ENCODE measurements around the gene FBXL16.

FBXL16 gene

DNA sequence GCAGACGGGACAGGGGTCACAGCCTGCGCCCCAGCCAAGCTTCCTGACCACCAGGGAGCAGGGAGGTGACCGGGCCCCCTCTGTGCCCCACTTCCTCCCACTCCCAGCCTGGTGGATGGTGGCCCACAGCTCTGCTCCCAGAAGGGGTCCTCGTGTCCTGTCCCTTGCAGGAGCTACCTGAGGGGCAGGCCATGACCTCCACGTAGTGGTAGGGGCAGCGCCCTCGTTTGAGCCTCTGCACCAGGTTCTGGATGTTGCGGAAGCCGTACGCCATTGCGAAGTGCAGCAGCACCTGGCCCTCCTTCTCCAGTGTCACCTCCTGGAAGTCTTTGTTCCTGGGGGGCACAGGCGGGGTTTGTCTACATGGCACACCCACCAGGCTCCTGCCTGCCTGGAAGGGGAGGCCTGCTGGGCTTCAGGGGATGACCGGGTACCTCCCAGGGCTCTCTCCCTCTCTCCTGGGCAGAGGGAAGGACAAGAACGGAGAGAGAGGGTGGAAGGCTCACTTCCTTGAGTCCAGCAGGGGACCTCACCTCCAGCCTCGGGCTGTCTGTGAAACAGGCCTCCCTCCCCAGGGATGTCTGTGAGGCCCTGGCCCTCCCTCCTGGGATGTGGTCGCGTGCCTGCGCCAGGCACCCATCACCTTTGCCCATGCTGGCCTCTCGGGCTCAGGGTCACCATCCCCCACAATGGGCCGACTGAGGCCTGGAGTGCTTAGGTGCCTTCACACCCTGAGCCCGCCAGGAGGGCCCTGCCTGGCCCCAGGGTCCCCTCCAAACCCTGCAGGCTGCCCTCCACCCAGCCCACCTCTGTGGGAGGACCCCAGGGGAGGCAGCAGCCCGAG lies 25.3 kb upstream of the FBXL16 start:
- ATAC-seq (replicated peaks) (no peak), DNase-seq (no peak)
- Mint-ChIP-seq H3K27ac (no peak overlapping the region), H3K36me3 (ENCODE audit: insufficient read depth) (peaks cover 39% of the 10 kb centered on the region), H3K9me3 (no peaks in the 10 kb centered on the region), H3K4me3 (no peak overlapping the region), H3K27me3 (no peaks in the 10 kb centered on the region), H3K4me1 (ENCODE audit: low read depth in 2 of 2) (peaks cover 0 to 1% of the 10 kb centered on the region in 2 donors)

DNA sequence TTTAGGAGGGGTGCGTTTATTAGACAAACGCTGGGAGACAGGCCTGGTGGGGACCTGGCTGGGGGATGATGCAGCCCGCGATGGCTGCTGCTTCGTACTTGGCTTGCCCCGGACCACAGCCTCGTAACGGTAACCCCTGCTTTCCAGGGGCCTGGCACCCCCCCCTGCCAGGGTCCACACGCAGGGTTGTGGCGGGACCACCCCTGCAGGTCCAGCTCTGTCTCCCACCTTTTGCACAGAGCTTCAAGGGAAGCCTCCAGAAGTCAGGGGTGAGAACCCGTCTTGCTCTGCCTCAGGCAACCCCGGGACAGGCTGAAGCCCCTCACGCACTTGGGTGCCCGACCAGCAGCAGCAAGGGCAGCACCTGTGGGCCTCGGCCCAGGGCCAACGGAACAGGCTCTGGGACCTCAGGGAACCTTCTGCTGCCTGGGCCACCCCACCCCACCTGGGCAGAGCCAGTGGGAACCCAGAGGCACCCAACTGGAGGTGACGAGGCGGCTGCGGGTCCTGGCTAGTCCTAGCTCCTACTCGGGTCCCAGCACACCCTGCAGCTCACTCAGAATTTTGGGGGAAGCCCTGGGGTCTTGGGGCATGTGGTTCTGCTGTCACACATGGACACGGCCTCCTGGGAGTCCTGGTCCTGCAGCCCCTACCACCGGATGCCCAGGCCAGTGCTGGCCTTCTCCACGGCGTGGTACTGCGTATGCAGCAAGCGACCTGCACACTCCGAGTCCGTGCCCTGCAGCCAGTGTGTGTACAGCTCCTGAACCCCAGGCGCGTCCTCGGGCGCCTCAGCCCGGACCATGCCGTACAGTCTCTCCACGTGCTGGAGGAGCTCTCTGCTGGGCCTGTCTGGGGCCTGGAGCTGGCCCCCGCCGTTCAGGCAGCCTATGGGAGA lies 24.4 kb upstream of the FBXL16 start:
- peaks cover 37% of the 10 kb centered on the region for H3K36me3 Mint-ChIP-seq (ENCODE audit: insufficient read depth)
- DNase-seq: no peak
- no peaks in the 10 kb centered on the region for H3K27me3 Mint-ChIP-seq
- H3K4me3 Mint-ChIP-seq: peak overlapping the region in 1 of 2 donors; percentile 19
- ATAC-seq (replicated peaks): no peak
- H3K4me1 Mint-ChIP-seq (ENCODE audit: low read depth in 2 of 2): peaks cover 0 to 5% of the 10 kb centered on the region in 2 donors
- no peaks in the 10 kb centered on the region for H3K9me3 Mint-ChIP-seq
- H3K27ac Mint-ChIP-seq: no peak overlapping the region

DNA sequence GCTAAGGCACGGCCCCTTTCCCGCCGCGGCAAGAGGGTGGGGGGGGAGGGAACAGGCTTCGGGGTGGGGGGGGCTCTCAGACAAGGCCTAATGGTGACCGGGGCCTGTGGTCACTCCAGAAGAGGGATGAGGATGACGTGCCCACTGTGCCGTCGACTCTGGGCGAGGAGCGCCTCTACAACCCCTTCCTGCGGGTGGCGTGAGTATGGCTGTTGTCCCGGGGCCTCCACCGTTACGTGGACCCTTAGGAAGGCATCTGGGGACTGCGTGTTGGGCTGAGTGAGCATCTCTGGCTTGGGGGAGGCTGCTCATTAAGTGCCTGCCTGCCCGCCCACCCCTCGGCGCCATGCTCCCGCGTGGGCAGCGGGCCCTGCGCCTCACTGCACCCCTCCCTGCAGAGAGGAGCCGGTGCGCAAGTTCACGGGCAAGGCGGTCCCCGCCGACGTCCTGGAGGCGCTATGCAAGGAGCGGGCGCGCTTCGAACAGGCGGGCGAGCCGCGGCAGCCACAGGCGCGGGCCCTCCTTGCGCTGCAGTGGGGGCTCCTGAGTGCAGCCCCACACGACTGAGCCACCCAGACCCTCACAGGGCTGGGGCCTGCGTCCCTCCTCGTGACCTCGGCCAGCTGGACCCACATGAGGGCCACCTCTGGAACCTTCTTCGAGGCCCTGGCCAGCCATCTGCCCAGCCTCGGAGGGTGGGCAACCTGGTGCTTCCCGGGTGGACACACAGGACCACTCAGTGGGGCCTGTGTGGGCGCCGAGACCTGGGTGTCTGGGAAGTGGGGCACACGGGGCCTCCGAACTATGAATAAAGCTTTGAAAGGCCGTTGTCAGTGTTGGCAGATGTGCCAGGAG lies 23.5 kb upstream of the FBXL16 start:
- Mint-ChIP-seq H3K4me1 (ENCODE audit: low read depth in 2 of 2) (peaks cover 0 to 6% of the 10 kb centered on the region in 2 donors), H3K27me3 (no peaks in the 10 kb centered on the region), H3K27ac (no peak overlapping the region), H3K4me3 (peak overlapping the region; percentile 57 to 80), H3K9me3 (no peaks in the 10 kb centered on the region), H3K36me3 (ENCODE audit: insufficient read depth) (peaks cover 35% of the 10 kb centered on the region)
- ATAC-seq (replicated peaks) (no peak), DNase-seq (no peak)

DNA sequence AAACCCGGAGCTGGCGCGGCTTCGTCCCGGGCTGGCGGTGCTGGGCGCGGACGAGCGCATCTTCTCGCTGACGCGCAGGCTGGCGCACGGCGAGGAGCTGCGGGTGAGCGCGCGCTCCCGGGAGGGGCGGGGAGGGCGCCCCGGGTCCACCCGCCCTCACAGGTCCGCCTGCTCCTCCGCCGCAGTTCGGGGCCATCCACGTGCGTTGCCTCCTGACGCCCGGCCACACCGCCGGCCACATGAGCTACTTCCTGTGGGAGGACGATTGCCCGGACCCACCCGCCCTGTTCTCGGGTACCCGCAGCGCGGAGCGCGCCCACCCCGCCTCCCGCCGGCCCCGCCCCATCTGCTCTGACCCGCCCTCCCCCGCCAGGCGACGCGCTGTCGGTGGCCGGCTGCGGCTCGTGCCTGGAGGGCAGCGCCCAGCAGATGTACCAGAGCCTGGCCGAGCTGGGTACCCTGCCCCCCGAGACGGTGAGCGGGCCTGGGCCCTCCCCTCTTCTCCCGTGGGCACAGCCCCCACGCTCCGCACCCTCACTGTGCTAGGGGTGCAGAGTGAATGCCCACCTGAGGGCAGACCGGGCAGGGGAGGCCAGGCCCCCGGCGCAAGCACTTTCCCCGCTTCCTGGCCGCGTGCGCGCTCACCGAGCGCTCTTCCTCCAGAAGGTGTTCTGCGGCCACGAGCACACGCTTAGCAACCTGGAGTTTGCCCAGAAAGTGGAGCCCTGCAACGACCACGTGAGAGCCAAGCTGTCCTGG lies 22.7 kb upstream of the FBXL16 start:
- no peaks in the 10 kb centered on the region for H3K27me3 Mint-ChIP-seq
- H3K4me3 Mint-ChIP-seq: peak overlapping the region; percentile 57 to 80
- H3K27ac Mint-ChIP-seq: no peak overlapping the region
- H3K4me1 Mint-ChIP-seq (ENCODE audit: low read depth in 2 of 2): peaks cover 0 to 6% of the 10 kb centered on the region in 2 donors
- H3K36me3 Mint-ChIP-seq (ENCODE audit: insufficient read depth): peaks cover 35% of the 10 kb centered on the region
- ATAC-seq (replicated peaks): peak; percentile 78
- H3K9me3 Mint-ChIP-seq: no peaks in the 10 kb centered on the region
- DNase-seq: peak; percentile 70 to 80 (median 70)

DNA sequence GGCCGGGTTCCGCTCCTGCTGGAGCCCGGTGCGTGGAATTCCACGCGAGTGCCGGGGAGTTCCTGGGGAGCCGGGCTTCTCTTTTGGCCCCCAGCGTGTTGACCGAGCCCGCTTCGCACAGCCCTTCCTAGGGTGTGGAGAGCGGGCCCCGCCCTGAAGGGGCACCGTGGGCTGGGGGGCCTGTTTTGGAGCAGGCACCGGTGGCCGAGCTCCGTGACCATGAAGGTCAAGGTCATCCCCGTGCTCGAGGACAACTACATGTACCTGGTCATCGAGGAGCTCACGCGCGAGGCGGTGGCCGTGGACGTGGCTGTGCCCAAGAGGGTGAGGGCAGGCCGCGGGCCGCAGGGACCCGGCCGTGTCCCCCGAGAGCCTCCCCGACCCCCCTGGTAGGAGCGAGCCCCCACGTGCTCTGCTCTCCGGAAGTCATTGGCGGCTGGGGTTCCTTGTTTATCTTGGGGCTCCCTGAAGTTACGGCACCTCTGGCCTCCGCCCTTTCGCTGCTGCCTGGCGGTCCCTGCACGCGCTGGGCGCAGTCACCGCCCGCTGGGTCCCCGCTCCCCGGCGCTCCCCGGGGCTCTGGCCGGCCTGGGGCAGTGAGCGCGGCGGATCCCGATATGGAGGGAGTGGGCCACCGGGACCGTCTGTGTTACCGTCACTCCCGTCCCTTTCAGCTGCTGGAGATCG lies 21.8 kb upstream of the FBXL16 start:
- Mint-ChIP-seq H3K4me1 (ENCODE audit: low read depth in 2 of 2) (peaks cover 0 to 8% of the 10 kb centered on the region in 2 donors), H3K27ac (no peak overlapping the region), H3K4me3 (peak overlapping the region; percentile 59 to 80), H3K27me3 (no peaks in the 10 kb centered on the region), H3K9me3 (no peaks in the 10 kb centered on the region), H3K36me3 (ENCODE audit: insufficient read depth) (peaks cover 30% of the 10 kb centered on the region)
- ATAC-seq (replicated peaks) (peak; percentile 19), DNase-seq (no peak)

DNA sequence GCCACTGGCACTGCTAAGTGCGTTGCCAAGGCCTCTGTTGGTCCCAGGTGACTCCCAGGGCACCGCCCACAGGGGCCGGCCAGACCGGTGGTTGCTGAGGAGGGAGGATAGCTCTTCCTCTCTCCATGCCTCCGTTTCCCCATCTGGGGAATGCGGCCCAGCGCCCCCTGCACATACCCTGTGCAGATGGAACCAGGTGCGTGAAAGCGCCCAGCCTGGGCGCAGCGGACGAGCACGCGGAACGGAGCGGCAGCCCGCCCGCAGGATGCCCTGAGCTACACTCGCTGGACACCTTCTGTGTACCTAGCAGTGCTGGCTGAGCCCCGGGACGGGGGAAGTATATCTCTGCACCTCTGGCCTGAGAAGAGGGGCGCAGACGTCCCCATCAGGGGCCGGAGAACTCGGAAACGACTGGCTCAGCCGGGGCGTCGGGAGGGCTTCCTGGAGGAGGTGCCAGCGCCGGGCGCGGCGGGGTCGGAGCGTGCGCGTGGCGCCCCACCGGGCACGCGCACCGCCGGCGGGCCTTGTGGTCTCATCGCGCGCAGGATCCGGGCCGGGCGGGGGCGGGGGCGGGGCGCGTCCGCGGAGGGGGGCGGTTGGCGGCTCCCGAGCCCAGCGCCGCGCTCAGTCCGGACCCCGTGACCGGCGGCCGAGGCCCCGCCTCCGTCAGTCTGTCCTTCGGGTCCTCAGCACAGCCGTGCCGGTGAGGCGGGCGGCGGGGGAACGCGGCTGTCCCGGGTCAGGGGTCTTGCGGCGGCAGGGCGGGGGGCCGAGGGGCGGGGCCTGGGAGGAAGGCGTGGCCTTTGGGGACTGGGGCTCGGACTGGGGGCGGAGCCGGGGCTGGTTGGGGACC lies 21.1 kb upstream of the FBXL16 start, which contains the start of the genes CCDC78 and HAGHL:
Gene CCDC78, minus strand, starts transcription at position 6 of the 853 bp plus-strand sequence. CDS start 76 bp downstream, outside the sequence.
Gene HAGHL, plus strand, starts transcription at position 669 of the 853 bp plus-strand sequence. CDS start 404 bp downstream, outside the sequence.
- ATAC-seq (replicated peaks): peak; percentile 31
- peak in 2 of 3 experiments; percentile 51 to 54 for DNase-seq
- Mint-ChIP-seq H3K27ac (peak within 1 kb of the TSS in 1 of 2 donors; percentile 73), H3K4me1 (ENCODE audit: low read depth in 2 of 2) (peaks cover 3 to 11% of the 10 kb centered on the region in 2 donors), H3K9me3 (no peaks in the 10 kb centered on the region), H3K36me3 (ENCODE audit: insufficient read depth) (peaks cover 32% of the 10 kb centered on the region), H3K27me3 (no peaks in the 10 kb centered on the region), H3K4me3 (peak within 1 kb of the TSS; percentile 72 to 80)

DNA sequence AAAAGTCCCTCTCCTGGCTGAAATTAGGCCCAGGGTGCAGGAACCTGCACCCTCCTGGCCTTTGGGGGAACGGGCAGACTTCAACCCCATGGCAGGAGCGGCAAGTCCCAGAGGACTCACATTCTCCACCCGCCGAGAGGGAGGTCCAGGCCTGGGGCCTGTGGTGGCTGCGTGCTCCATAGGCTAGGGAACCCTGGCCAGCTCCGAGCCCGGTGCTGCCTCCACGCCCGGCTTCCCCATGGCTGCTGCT lies 20.5 kb upstream of the FBXL16 start:
- DNase-seq (no peak), ATAC-seq (replicated peaks) (no peak)
- peak overlapping the region in 1 of 2 donors; percentile 73 for H3K27ac Mint-ChIP-seq
- H3K4me3 Mint-ChIP-seq: peak overlapping the region; percentile 72 to 80
- H3K27me3 Mint-ChIP-seq: no peaks in the 10 kb centered on the region
- peaks cover 34% of the 10 kb centered on the region for H3K36me3 Mint-ChIP-seq (ENCODE audit: insufficient read depth)
- peaks cover 3 to 11% of the 10 kb centered on the region in 2 donors for H3K4me1 Mint-ChIP-seq (ENCODE audit: low read depth in 2 of 2)
- H3K9me3 Mint-ChIP-seq: no peaks in the 10 kb centered on the region

DNA sequence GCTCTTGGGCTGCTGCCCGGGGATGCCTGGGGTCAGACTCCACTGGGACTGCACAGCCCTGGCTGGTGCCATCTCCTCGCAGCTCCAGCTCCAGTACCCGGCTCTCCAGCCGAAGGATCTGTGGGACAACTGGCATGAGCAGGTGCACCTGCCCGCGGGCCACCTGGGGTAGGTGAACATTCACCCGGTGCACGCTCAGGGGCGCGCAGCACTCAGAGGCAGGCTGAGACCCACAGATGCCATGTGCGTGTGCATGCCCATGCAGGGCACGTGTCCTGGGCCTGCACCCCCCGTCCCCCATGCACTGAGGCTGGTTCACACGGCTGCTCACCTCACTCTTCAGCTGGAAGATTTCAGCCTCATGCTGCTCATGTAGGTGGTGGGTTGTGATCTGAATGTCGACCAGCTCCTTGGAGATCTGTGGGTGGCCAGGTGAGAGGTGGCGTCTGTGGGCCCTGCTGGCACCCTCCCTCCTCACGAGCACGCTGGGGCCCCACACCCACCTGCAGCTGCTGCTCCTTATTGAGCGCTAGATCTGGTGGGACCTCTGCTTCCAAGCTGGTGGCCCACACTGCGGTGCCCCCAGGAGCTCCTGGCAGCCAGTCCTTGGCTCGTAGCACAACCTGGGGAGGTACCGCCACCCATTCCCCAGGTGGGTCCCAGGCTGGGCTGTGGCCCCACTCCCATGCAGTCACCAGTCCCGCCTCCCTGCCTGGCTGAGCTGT lies 20.0 kb upstream of the FBXL16 start:
- DNase-seq (no peak), ATAC-seq (replicated peaks) (no peak)
- peak overlapping the region in 1 of 2 donors; percentile 80 for H3K4me3 Mint-ChIP-seq
- peak overlapping the region in 1 of 2 donors; percentile 73 for H3K27ac Mint-ChIP-seq
- H3K4me1 Mint-ChIP-seq (ENCODE audit: low read depth in 2 of 2): peaks cover 3 to 11% of the 10 kb centered on the region in 2 donors
- no peaks in the 10 kb centered on the region for H3K9me3 Mint-ChIP-seq
- no peaks in the 10 kb centered on the region for H3K27me3 Mint-ChIP-seq
- H3K36me3 Mint-ChIP-seq (ENCODE audit: insufficient read depth): peaks cover 32% of the 10 kb centered on the region

DNA sequence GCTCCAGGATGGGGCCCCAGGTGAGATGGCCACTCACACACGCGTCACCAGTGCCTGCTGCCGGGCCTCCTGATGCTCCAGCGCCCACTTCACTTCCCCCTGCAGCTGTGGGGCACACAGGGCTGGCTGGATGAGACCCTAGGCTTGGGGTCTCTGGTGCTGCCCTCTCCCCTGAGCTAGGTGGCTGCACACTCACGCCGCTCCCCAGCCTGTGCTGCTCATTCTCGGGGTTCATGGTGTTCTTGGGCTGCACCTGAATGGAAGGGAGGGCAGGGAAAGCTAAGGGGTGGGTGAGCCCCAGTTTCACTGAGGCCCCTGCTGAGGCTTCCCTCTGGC lies 19.4 kb upstream of the FBXL16 start:
- peaks cover 38% of the 10 kb centered on the region for H3K36me3 Mint-ChIP-seq (ENCODE audit: insufficient read depth)
- H3K27ac Mint-ChIP-seq: peak overlapping the region in 1 of 2 donors; percentile 20
- H3K9me3 Mint-ChIP-seq: no peaks in the 10 kb centered on the region
- ATAC-seq (replicated peaks) (no peak), DNase-seq (no peak)
- H3K4me1 Mint-ChIP-seq (ENCODE audit: low read depth in 2 of 2): peaks cover 9 to 15% of the 10 kb centered on the region in 2 donors
- no peaks in the 10 kb centered on the region for H3K27me3 Mint-ChIP-seq
- peak overlapping the region in 1 of 2 donors; percentile 80 for H3K4me3 Mint-ChIP-seq

DNA sequence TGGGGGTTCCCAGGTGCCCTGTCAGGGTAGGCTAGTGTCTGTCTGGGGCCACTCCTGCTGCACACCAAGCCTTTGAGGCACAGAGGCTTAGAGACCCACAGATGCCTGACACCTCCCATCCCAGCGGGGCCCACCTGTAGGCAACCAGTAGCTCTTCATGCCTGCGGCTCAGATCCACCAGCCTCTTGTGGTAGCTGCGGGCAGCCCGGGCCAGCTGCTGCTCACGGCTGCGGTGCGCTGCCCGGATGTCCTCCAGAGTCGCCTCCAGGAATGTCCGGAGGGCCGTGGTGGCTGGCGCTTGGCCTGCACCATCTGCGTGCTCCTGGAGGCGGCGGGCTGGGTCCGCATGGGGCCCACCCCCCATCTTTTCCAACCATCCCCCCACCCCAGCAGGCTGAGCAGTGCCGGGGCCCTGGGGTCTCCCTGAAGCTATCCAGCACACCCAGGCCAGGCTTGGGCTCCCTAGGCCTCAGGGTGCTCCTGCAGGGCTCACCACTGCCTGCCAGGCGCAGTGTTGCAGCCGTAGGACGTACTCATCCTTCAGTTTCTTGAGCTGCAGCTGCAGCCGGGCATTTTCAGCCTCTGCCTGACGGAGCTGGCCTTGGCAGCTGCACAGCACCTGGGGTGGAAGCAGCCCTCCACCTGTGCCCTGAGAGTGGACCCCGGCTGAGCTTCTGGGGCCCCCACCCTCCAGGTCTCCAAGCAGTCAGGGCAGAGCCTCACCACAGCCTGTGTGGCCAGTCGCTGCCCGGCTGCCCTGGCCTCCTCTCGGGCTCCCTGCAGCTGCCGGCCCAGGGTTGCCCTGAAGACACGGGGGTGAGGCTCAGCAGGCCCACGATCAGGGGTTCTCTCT lies 18.8 kb upstream of the FBXL16 start:
- Mint-ChIP-seq H3K27ac (peak overlapping the region in 1 of 2 donors; percentile 62), H3K27me3 (no peaks in the 10 kb centered on the region), H3K36me3 (ENCODE audit: insufficient read depth) (peaks cover 34% of the 10 kb centered on the region), H3K4me3 (no peak overlapping the region), H3K4me1 (ENCODE audit: low read depth in 2 of 2) (peaks cover 10 to 15% of the 10 kb centered on the region in 2 donors), H3K9me3 (no peaks in the 10 kb centered on the region)
- ATAC-seq (replicated peaks) (no peak), DNase-seq (no peak)

Measured in effector memory CD8-positive, alpha-beta T cell (primary cell).